GM18526 (cell line): ENCODE measurements around the gene MKNK1.

Experiments
- POLR2A ChIP-seq: IDR thresholded peaks from 3 replicates; pipeline ENCODE4 v1.6.1; 2011; ENCODE audit not compliant: insufficient read length; ENCODE audit errors: extremely low read depth

MKNK1 gene

DNA sequence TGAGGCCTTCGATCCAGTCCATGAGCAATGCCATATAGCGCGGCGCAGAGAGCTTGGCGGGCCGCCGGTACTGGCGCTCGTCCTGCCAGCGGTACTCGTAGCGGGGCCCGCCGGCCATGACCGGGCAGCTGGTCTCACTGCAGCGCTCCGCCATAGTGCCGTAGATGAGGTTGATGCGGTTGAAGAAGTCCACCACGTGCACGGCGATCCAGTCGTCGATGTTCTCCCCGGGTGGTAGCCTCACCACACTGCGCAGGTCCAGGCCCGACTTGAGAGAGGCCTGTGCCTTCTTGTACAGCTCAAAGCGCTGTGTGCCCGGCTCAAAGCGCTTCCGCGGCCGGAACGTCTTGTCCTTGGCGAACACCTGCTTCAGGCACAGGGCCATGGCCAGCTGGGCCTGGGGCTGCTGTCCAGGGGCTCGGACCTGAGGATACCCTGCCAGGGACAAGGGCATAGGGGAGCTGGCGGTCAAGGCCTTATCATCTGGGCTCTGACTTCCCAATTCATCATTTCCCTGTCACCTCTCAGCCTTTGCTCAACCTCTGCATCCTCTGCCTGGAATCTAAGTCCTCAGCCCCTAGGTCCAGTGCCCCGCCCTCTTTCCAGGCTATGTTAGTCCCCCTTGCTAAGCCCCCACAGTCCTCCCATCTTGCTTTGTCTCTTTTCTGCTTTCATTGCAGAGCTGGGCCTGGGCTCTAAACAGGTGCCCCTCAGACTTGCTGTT lies 9.0 kb upstream of the MKNK1 start:
- no peak for TF ChIP-seq POLR2A

DNA sequence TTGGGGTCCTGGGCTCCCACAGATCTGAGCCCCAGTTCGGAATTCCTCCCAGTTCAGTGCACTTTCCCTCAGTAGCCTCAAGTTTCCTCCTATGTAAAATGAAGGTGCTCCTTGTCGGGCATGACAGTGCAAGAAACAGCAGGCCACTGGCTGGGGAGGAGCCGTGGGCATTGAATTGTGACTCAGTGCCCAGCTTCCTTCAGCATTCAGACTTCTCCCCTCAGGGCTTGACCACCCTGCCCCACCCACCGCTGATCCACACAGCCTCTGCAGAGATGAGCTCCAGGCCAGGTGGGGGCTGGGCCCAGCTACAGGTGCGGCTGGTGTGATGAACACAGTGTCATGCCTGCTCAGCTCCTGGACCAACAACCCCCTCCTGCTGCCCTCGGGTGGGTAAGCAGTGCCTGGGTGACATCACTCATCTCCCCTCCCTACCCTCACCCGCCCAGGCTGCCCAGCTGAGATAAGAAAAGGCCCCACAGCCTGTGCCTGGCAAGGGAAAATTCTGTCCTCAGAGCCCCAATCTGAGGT lies 7.7 kb upstream of the MKNK1 start:
- TF ChIP-seq POLR2A, result no peak

DNA sequence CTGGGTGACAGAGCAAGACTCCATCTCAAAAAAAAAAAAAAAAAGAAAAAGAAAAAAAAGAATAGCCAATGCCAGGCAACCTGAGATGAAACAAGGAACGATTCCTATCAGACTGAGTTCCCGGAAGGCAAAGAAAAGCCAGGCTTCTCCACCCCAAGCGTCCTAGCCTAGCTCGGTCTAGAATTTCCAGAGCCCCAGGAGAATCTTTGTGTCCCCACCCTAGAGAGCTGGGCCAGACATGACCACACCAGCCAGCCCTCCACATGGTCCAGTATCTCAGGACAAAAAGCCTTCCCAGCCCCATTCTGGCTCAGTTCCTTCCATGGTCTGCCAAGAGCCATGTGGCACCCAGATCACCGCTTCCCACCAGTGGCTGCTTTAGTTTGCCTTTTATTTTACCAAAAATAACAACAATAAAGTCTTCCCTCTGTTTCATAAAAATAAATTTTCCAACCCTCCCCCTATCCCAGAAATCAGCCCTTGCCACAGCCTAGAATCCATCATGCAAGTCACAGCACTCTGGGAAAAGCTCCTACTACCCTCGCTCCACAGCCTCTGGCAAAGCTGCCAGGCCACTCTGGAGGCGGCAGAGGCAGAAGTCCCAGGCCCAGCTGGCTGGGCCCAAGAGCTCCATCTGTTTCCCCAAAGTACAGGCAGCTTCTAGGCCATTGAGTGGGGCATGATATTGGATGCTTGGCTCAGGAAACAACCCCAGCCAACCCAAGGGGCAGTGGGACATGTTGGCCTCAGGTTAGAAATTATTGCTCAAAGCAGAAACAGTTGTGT lies 3.5 kb upstream of the MKNK1 start:
- no peak for TF ChIP-seq POLR2A

DNA sequence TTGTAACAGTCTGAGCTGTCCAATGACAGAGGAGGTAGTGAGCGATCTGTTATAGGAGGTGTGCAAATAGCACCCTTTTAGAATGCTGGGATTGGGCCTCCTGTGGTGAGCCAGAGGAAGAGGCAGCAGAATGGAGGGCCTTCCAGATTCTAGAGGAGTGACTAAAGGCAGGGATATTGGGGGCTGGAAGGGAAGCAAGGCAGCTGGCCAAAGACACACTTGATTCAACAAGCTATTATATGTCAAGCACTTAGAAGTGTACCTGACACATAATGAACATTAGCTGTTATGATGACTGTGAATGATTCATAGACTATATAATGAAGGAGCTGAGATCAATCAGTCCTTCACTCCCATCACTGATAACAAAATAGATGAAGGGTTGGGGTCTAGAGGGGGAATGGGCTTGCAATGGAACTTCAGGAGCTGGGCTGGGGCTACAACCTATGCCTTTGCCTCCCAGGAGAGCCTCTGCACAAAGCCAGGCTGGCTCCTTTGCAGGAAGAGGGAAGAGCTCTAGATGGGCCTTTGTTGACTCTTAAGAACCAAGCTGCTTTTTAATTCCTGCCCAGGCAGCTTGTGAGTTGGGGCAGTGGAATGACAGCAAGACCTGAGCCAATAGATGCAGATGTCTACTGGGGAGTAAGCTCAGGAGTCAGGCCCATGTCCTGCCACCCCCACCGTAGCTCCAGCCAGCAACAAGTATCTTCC lies 2.3 kb upstream of the MKNK1 start:
- no peak for TF ChIP-seq POLR2A

GRCh38 chr1:46605232-46605631 lies 1.2 kb upstream of the MKNK1 start:
- TF ChIP-seq POLR2A, result no peak

GRCh38 chr1:46603481-46603857 lies 599 bp downstream of the MKNK1 start:
- TF ChIP-seq POLR2A, result no peak

GRCh38 chr1:46601257-46602007 lies 2.6 kb downstream of the MKNK1 start:
- TF ChIP-seq POLR2A, result no peak

DNA sequence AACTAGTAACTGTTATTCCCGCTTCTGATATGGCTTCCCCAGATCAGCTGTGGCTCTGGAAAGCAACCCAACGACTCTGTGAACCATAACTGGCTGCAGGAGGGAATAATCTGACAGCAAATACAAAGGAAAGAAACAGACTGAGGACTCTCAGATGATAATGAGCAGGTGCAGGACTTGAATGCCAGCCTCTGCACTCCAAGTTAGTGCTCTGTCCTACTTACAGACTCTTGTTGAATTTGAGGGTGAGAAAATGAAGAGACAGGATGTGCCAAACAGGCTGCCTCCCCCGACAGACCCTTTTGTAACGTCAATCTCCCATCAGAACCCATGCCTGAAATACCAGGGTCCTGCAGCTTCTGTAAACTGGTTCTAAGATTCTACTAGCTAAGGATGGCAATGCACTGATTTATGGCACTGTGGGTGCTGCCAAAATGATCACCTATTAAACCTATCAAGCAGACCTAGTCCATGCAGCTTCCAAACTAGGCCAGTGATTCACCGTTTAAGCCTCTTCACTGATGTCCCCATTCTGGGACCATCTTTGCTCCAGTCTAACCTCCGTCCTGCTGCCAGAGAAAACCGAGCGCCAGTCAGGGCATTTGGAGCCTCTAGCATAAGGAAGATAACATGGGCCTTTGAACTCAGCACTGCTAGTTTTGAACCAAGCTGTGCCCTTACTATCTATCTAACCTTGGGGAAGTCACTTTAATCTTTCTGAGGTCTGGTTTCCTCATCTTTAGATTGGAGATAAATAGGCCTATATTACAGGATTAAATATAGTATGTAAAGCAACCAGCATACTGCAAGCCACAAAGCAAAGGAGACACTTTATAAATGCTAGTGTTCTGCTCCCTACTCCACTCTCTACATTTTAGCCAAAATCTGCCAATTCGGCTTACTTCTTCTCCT lies 4.8 kb downstream of the MKNK1 start:
- no peak for TF ChIP-seq POLR2A

- TF ChIP-seq POLR2A, result no peak
Measured at GRCh38 chr1:46596846-46597245, 7.2 kb downstream of the MKNK1 start.

DNA sequence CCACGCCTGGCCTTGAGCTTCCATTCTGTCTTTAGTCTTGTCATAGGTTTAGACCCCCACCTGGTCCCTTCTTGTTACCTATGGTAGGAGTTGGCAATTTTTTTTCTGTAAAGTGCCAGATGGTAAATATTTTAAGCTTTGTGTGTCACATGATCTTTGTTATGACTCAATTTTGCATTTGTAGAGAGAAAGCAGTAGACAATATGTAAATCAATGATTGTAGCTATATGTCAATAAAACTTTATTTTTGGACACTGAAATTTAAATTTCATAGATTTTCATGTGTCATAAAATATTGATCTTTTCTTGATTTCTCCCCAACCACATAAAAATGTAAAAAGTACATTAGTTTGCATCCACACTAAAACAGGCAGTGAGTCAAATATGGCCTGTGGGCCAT lies 8.0 kb downstream of the MKNK1 start:
- no peak for TF ChIP-seq POLR2A

DNA sequence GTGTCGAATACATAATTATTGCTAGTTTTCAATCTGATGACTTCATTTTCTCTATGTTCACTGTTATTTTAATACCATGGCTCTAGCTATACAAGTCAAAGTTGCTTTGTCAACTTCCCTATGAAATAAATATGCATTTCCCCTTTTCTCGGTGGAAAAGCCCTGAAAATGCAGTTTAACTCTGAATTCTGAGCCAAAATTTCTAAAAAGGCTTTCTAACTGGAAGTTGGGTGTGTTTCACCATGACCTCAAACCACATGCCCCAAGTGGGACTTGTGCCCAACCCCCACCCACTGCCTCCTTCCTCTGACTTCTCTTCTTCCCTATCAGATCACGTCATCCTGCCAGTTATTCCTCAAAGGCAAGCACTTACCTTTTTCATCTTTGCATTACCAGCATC lies 8.9 kb downstream of the MKNK1 start:
- TF ChIP-seq POLR2A, result no peak

DNA sequence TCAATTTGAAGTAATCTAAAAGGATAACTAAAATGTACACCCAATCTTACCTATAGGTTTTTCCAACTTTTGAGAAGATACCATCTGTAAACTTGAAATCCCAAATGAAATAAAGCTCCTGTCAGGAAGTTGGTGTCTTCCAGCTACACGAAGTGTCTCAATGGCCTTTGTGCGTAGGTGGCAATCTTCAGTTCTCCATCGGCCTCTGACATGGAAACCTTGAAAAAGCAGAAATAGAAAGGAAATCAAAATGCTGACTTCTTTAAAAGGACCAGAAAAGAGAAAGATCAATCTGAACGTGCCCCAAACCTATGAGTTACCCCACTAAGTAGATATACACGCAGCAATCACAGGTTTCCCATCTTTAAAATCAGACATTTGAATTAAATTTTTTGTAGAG lies 10.0 kb downstream of the MKNK1 start:
- no peak for TF ChIP-seq POLR2A

DNA sequence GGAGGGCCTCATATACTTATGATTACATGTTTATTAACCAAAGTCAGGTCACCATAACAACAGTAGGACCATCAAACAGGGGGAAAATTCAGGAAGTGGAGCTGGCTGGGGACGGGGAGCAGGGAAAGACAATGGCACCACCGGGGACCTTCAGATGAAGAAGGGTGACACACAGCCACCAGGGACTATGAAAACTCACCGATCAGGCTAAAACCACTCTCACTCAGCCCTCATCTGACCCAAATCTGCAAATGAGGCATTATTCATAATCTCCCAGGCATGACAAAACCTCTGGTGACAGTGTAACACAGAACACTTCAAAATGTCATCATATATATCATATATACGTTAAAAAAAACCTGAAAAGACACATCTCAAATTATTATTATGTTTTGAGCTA lies 11.2 kb downstream of the MKNK1 start:
- no peak for TF ChIP-seq POLR2A

DNA sequence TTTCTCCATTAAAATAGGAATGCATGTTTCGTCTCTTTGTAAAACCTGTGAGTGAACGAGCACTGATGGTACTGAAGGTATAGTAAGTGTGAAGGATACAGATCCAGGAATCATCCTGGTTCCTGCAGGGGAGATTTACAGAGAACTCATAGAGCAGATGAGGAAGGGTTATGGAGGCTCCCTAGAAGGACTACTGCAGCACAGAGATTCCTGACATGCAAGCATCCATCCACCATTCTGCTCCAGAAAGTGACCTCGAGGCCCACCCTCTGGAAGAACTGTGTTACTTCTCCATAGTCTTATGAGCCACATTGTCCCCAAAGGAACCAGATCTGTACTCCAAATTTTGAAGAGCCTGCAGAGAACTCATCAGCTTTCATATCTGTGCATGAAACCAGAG lies 14.5 kb downstream of the MKNK1 start:
- no peak for TF ChIP-seq POLR2A
